ENCODE measurements around the gene STEAP4. TPM values are rescaled to one million over a fixed set of nuclear protein-coding genes. Genes with fewer than 3 reads are reported as not detected.
"Not testable (repeated sequence)": the region's sequence is repeated elsewhere in the genome, so short reads cannot be mapped to it uniquely, and the experiment has no call there.

The STEAP4 gene
- total RNA-seq, 2 experiments from 2014 or later = not detected

DNA sequence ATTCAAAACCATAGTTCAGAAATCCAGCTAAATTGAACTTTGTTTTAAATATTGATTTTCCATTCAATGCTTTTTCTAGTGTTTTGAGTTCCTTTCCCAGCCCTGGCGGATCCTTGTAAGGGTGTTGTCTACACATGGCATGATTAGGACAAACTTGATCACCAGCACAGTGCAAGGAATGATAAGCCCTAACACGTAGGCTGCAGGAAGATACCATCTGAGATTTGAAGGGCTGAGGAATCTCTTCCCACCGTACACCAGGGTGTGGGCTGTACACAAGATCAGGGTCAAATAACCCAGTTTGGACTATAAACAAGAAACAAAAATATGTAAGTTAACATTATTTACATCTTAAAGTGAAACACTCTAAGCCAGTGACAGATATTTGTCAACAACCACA lies 27.4 kb downstream of the STEAP4 start:
- Mint-ChIP-seq H3K4me1 (ENCODE audit: low read depth) (no peaks in the 10 kb centered on the region), H3K27me3 (peaks cover 23% of the 10 kb centered on the region), H3K36me3 (ENCODE audit: low read depth) (no peaks in the 10 kb centered on the region), H3K4me3 (no peak overlapping the region), H3K27ac (no peak overlapping the region), H3K9me3 (no peaks in the 10 kb centered on the region)
- POLR2A ChIA-PET = no interaction called here
- CTCF ChIA-PET = no interaction called here
- no peaks in the 10 kb centered on the region for H3K4me1 ChIP-seq (ENCODE audit: insufficient read depth, low read length)
- no peak overlapping the region for H3K4me3 ChIP-seq (ENCODE audit: low read length)
- H3K36me3 ChIP-seq (ENCODE audit: insufficient read depth, low read length) = no peaks in the 10 kb centered on the region
- H3K9me3 ChIP-seq (ENCODE audit: control insufficient read depth in 1 of 2, insufficient read depth in 1 of 2, low read length in 2 of 2) = no peaks in the 10 kb centered on the region
- H3K27me3 ChIP-seq (ENCODE audit: control insufficient read depth in 1 of 2, insufficient read depth in 2 of 2, low read length in 2 of 2) = no peaks in the 10 kb centered on the region
- TF ChIP-seq, protein P1, sequence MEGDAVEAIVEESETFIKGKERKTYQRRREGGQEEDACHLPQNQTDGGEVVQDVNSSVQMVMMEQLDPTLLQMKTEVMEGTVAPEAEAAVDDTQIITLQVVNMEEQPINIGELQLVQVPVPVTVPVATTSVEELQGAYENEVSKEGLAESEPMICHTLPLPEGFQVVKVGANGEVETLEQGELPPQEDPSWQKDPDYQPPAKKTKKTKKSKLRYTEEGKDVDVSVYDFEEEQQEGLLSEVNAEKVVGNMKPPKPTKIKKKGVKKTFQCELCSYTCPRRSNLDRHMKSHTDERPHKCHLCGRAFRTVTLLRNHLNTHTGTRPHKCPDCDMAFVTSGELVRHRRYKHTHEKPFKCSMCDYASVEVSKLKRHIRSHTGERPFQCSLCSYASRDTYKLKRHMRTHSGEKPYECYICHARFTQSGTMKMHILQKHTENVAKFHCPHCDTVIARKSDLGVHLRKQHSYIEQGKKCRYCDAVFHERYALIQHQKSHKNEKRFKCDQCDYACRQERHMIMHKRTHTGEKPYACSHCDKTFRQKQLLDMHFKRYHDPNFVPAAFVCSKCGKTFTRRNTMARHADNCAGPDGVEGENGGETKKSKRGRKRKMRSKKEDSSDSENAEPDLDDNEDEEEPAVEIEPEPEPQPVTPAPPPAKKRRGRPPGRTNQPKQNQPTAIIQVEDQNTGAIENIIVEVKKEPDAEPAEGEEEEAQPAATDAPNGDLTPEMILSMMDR (IDR thresholded peaks at IDR 0.05) = no peak
- H3K27ac ChIP-seq (ENCODE audit: low read depth in 1 of 2, low read length in 2 of 2) = no peak overlapping the region
- intact Hi-C loops (cut with DNase I, micrococcal nuclease) = no loop called here
- ATAC-seq (ENCODE audit: poor library complexity) (no peak), DNase-seq (no peak)

DNA sequence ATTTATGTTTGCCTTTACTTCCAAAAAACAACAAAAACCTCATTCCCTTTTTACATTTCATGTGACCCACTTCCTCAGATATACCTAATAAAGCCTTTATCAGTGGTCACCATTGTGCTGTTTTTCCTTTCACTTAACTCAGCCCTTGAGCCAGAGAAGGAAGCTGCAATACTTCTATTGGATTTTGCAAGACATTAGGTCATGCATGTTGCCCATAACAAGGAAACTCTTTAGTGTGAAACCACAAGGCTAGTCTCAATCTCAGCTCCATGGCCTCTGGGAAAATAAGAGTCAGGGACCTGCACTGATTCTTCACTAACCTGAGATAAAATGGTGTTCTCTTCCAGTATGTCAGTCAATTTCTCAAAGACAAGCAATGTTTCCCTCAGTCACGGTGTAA lies 27.8 kb downstream of the STEAP4 start:
- H3K4me1 ChIP-seq (ENCODE audit: insufficient read depth, low read length) = no peaks in the 10 kb centered on the region
- intact Hi-C loops (cut with DNase I, micrococcal nuclease) = no loop called here
- H3K27ac Mint-ChIP-seq = no peak overlapping the region
- ChIA-PET CTCF (interaction anchor here (1.1 kb wide), 1 partner anchor 8 kb away, joined by 3 read pairs; no protein-coding TSS in a partner anchor), POLR2A (no interaction called here)
- H3K9me3 ChIP-seq (ENCODE audit: control insufficient read depth in 1 of 2, insufficient read depth in 1 of 2, low read length in 2 of 2) = no peaks in the 10 kb centered on the region
- DNase-seq (peak in 2 of 14 experiments; percentile 25 to 33), ATAC-seq (ENCODE audit: poor library complexity) (no peak)
- peaks cover 22% of the 10 kb centered on the region for H3K27me3 Mint-ChIP-seq
- no peaks in the 10 kb centered on the region for H3K9me3 Mint-ChIP-seq
- no peaks in the 10 kb centered on the region for H3K4me1 Mint-ChIP-seq (ENCODE audit: low read depth)
- TF ChIP-seq, protein P1 (IDR thresholded peaks at IDR 0.05) = no peak
- no peaks in the 10 kb centered on the region for H3K36me3 ChIP-seq (ENCODE audit: insufficient read depth, low read length)
- H3K36me3 Mint-ChIP-seq (ENCODE audit: low read depth) = no peaks in the 10 kb centered on the region
- no peak overlapping the region for H3K4me3 ChIP-seq (ENCODE audit: low read length)
- no peak overlapping the region for H3K27ac ChIP-seq (ENCODE audit: low read depth in 1 of 2, low read length in 2 of 2)
- H3K27me3 ChIP-seq (ENCODE audit: control insufficient read depth in 1 of 2, insufficient read depth in 2 of 2, low read length in 2 of 2) = no peaks in the 10 kb centered on the region
- H3K4me3 Mint-ChIP-seq = no peak overlapping the region

DNA sequence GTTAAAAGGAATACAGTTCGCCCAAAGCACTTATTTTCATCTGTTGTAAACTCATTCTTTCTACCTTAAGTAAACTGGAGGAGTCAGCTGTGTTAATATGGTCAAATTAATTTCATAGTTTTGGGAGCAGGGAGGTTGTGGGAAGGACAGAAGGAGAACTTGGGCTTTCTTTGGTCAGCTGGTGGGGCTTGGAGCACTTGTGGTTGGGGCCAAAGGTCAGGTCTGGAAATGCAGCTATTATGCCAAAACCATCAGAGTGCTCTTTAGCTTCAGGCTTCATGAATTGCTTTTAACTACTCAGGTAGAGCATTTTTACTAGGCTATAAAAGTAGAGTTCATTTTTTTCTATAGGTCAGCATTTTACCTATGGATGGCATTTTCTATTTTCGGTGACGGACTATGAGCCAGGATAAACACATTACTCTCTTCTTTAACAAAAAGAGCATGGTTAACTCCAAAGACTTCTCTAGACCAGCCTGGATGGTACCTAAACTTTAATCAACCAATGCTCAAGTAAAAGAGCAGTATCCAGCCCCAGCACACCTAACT lies 30.0 kb downstream of the STEAP4 start:
- Mint-ChIP-seq H3K4me3 (no peak overlapping the region), H3K4me1 (ENCODE audit: low read depth) (no peaks in the 10 kb centered on the region), H3K27me3 (peaks cover 12% of the 10 kb centered on the region), H3K9me3 (no peaks in the 10 kb centered on the region), H3K27ac (no peak overlapping the region), H3K36me3 (ENCODE audit: low read depth) (no peaks in the 10 kb centered on the region)
- no peaks in the 10 kb centered on the region for H3K27me3 ChIP-seq (ENCODE audit: control insufficient read depth in 1 of 2, insufficient read depth in 2 of 2, low read length in 2 of 2)
- TF ChIP-seq, protein P1 (IDR thresholded peaks at IDR 0.05) = no peak
- CTCF ChIA-PET = no interaction called here
- H3K9me3 ChIP-seq (ENCODE audit: control insufficient read depth in 1 of 2, insufficient read depth in 1 of 2, low read length in 2 of 2) = no peaks in the 10 kb centered on the region
- DNase-seq = no peak
- no peak overlapping the region for H3K4me3 ChIP-seq (ENCODE audit: low read length)
- POLR2A ChIA-PET = no interaction called here
- intact Hi-C loops (cut with DNase I, micrococcal nuclease) = no loop called here
- no peak for ATAC-seq (ENCODE audit: poor library complexity)
- no peaks in the 10 kb centered on the region for H3K4me1 ChIP-seq (ENCODE audit: insufficient read depth, low read length)
- H3K36me3 ChIP-seq (ENCODE audit: insufficient read depth, low read length) = no peaks in the 10 kb centered on the region
- no peak overlapping the region for H3K27ac ChIP-seq (ENCODE audit: low read depth in 1 of 2, low read length in 2 of 2)

DNA sequence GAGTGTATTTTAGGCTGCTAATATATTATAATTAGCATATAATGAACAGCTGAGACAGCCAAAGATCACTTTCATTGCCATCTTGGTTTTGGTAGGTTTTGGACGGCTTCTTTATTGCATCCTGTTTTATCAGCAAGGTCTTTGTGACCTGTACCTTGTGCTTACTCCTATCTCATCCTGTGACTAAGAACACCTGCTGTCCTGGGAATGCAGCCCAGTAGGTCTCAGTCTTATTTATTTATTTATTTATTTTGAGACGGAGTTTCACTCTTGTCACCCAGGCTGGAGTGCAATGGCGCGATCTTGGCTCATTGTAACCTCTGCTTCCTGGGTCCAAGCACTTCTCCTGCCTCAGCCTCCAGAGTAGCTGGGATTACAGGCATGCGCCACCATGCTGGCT lies 31.8 kb downstream of the STEAP4 start:
- H3K4me1 ChIP-seq (ENCODE audit: insufficient read depth, low read length); ATAC-seq (ENCODE audit: poor library complexity); H3K4me3 ChIP-seq (ENCODE audit: low read length); H3K27ac Mint-ChIP-seq; H3K36me3 ChIP-seq (ENCODE audit: insufficient read depth, low read length); CTCF ChIA-PET; H3K4me1 Mint-ChIP-seq (ENCODE audit: low read depth); H3K27ac ChIP-seq (ENCODE audit: low read depth in 1 of 2, low read length in 2 of 2); H3K4me3 Mint-ChIP-seq; H3K27me3 ChIP-seq (ENCODE audit: control insufficient read depth in 1 of 2, insufficient read depth in 2 of 2, low read length in 2 of 2); H3K9me3 Mint-ChIP-seq; POLR2A ChIA-PET; H3K9me3 ChIP-seq (ENCODE audit: control insufficient read depth in 1 of 2, insufficient read depth in 1 of 2, low read length in 2 of 2); DNase-seq; intact Hi-C loops (cut with DNase I, micrococcal nuclease); H3K36me3 Mint-ChIP-seq (ENCODE audit: low read depth): not testable (repeated sequence)
- peaks cover 15% of the 10 kb centered on the region for H3K27me3 Mint-ChIP-seq
